Left kidney (tissue), 8 donors: ENCODE measurements around the gene IQSEC3. TPM values are rescaled to one million over a fixed set of nuclear protein-coding genes. Genes with fewer than 3 reads are reported as not detected.
"Not testable (repeated sequence)": the region's sequence is repeated elsewhere in the genome, so short reads cannot be mapped to it uniquely, and the experiment has no call there.

ENCODE experiments used
- DNase-seq: peaks from one replicate; pipeline ENCODE4 v3.0.0-alpha.2; 2013
- long read RNA-seq, 8 donors: transcript quantifications; one replicate each; lab custom pipeline, GENCODE V29; 2026
- polyA plus RNA-seq: library from polyadenylated mRNA; unstranded; fragments of 120-200 nt; gene quantifications from one replicate; pipeline ENCODE4 v1.2.1, GENCODE V29; 2013; ENCODE audit not compliant: insufficient read length

The IQSEC3 gene
- polyA plus RNA-seq, result 10.8 TPM
- long read RNA-seq, donor 1, partial matches to known transcripts, result 0 of 1 reads
- long read RNA-seq, donor 1, other reads (novel, unspliced or antisense), result 0 of 1 reads
- long read RNA-seq, donor 2, result 0 reads
- long read RNA-seq, donor 3, result 0 reads
- long read RNA-seq, donor 4, result 0 reads
- long read RNA-seq, donor 5, result 0 reads
- long read RNA-seq, donor 6, result 0 reads
- long read RNA-seq, donor 7, result 0 reads
- long read RNA-seq, donor 8, result 0 reads

- DNase-seq, result not testable (repeated sequence)
Measured at GRCh38 chr12:66428-66781, at the start of gene IQSEC3. TSS of gene IQSEC3 (plus strand) at chr12:66767. CDS start at chr12:66883, 116 bp downstream.

DNA sequence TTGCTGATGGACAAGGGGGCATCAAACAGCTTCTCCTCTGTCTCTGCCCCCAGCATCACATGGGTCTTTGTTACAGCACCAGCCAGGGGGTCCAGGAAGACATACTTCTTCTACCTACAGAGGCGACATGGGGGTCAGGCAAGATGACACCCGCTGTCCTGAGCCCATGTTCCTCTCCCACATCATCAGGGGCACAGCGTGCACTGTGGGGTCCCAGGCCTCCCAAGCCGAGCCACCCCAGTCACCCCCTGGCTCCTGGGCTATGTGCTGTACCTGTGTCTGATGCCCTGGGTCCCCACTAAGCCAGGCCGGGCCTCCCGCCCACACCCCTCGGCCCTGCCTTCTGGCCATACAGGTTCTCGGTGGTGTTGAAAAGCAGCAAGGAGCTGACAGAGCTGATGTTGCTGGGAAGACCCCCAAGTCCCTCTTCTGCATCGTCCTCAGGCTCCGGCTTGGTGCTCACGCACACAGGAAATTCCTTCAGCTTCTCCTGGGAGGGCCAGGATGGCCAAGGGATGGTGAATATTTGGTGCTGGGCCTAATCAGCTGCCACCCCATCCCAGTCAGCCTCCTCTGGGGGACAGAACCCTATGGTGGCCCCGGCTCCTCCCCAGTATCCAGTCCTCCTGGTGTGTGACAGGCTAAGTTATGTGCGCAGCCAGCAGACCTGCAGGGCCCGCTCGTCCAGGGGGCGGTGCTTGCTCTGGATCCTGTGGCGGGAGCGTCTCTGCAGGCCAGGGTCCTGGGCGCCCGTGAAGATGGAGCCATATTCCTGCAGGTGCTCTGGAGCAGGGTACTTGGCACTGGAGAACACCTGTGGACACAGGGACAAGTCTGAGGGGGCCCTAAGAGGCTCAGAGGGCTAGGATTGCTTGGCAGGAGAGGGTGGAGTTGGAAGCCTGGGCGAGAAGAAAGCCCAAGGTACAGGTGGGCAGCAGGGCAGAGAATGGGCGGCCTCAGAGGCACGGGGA, 48.9 kb upstream of the IQSEC3 start:
- DNase-seq, result not testable (repeated sequence)

DNA sequence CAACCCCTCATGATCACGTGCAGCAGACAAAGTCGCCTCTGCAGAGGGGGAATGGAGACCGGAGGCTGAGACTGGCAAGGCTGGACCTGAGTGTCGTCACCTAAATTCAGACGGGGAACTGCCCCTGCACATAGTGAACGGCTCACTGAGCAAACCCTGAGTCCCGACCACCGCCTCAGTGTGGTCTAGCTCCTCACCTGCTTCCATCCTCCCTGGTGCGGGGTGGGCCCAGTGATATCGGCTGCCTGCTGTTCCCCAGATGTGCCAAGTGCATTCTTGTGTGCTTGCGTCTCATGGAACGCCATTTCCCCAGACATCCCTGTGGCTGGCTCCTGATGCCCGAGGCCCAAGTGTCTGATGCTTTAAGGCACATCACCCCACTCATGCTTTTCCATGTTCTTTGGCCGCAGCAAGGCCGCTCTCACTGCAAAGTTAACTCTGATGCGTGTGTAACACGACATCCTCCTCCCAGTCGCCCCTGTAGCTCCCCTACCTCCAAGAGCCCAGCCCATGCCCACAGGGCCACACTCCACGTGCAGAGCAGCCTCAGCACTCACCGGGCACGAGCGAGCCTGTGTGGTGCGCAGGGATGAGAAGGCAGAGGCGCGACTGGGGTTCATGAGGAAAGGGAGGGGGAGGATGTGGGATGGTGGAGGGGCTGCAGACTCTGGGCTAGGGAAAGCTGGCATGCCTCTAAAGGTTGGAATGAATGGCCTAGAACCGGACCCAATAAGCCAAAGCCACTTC, 47.6 kb upstream of the IQSEC3 start:
- not testable (repeated sequence) for DNase-seq

- DNase-seq, result not testable (repeated sequence)
Measured at GRCh38 chr12:19906-20305, 46.7 kb upstream of the IQSEC3 start.

DNA sequence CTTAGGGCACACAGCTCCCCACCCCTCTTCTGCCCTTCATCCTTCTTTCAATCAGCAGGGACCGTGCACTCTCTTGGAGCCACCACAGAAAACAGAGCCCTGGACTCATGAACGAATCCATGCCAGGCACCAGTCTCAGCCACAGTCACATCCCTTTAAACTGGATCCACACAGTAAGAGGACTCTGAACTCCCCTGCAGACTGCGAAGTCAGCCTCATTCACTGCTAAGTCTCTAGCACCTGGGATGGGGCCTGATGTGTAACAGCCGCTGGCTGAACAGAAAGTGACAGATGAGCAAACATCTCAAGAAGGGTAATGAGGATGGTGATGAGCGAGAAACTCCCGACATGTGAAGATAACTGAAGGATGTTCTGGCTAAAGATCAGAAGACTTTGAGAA, 45.8 kb upstream of the IQSEC3 start:
- DNase-seq, result peak; percentile 37

- DNase-seq, result no peak
Measured at GRCh38 chr12:21301-22189, 45.0 kb upstream of the IQSEC3 start.

DNA sequence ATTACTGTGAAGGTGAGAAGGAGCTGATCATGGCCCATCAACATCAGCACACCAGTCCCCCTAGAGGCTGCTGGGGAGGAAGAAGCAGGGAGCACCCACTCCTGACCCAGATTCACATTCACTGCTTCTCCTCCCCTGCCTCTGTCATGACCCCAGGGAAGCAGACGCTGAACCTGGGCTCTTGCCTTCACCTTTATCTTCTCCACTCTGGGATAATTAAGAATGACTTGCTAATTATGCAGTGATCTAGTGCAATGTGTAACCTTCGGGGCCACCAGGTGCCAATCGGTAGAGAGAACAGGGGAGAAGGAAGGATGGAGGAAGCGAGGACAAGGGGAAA, 44.4 kb upstream of the IQSEC3 start:
- no peak for DNase-seq

DNA sequence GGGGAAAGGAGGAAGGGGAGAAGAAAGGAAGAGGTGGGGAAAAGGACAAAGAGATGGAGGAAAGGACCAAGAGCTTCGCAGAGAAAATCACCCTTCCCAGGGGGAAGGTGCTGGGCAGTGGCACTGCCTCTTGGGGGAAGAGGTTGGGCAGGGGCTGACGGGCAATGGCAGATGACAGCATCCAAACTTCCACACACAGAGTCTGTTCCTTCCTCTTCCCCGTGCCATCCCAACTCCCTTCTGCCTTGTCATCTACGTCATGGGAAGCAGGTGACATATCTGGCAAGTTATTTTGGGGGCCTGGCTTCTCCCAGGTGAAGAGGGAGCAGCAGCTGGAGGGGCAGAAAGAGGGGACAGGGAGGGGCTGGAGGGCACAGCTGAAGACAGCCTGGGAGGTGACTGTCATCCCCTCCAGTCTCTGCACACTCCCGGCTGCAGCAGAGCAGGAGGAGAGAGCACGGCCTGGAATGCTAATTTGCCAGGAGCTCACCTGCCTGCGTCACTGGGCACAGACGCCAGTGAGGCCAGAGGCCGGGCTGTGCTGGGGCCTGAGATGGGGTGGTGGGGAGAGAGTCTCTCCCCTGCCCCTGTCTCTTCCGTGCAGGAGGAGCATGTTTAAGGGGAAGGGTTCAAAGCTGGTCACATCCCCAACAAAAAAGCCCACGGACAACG, 43.9 kb upstream of the IQSEC3 start:
- no peak for DNase-seq

GRCh38 chr12:27904-28303, 38.7 kb upstream of the IQSEC3 start:
- DNase-seq, result not testable (repeated sequence)

GRCh38 chr12:38775-39174, 27.8 kb upstream of the IQSEC3 start:
- DNase-seq, result not testable (repeated sequence)

GRCh38 chr12:39555-40265, 26.9 kb upstream of the IQSEC3 start:
- DNase-seq, result not testable (repeated sequence)

DNA sequence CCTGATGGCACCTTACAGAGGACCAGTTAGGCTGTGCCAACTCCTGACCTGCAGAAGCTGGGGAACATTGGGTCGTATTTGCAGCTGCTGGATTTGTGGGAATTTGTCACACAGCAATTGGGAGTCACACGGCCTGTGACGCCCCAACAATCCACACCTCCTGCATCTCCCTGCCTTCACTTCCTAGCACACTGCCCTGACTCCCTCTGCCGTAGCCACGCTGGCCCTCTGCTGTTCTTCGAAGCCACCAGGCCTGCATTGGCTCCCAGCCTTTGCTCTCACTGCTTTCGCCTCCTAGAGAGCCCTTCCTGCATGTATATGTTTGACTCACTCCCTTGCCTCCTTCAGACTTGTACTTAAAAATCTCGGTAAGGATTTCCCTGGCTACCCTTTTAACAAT, 22.2 kb upstream of the IQSEC3 start:
- DNase-seq, result not testable (repeated sequence)

DNA sequence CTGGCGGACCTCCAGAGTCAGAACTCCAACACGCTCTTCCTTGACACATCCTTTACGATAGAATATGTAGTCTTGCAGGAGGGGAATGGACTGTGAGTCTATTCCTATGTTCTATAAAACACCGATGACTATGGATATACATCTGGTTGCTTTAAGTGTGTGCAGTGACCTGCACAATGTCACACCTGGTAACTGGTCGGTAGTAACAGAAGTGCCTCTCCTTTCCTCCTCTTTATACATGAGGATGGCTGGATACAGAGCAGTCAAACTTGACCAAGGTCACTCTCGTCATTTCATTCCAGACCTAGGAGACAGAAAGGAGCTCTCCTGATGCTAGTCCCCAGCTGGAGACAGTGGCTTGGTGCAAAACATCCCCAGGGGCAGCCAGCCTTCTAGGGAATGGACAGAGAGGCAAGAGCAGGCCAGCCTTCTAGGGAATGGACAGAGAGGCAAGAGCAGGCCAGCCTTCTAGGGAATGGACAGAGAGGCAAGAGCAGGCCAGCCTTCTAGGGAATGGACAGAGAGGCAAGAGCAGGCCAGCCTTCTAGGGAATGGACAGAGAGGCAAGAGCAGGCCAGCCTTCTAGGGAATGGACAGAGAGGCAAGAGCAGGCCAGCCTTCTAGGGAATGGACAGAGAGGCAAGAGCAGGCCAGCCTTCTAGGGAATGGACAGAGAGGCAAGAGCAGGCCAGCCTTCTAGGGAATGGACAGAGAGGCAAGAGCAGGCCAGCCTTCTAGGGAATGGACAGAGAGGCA, 21.2 kb upstream of the IQSEC3 start:
- not testable (repeated sequence) for DNase-seq

DNA sequence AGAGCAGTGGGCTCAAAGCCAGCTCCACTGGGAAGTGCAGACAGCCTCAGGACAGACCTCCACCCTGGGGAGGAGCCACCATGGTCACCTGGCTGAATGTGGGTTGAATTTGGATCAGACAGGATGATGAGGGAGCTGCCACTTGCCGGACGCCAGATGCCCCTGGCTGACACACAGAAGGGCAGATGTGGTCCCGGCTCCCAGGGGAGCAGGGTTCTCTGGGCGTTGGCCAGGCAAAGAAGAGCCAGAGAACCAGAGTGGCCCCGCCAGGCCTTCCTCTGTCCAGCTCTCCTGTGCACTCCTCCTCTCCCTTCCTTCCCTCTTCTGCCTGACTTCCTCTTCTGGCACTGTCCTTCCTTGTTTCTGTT, 20.6 kb upstream of the IQSEC3 start:
- DNase-seq, result not testable (repeated sequence)

GRCh38 chr12:46542-46941, 20.0 kb upstream of the IQSEC3 start:
- DNase-seq, result not testable (repeated sequence)

- DNase-seq, result not testable (repeated sequence)
Measured at GRCh38 chr12:47699-48226, 18.8 kb upstream of the IQSEC3 start.

GRCh38 chr12:49149-49548, 17.4 kb upstream of the IQSEC3 start:
- DNase-seq, result not testable (repeated sequence)

- DNase-seq, result not testable (repeated sequence)
Measured at GRCh38 chr12:51087-51486, 15.5 kb upstream of the IQSEC3 start.

DNA sequence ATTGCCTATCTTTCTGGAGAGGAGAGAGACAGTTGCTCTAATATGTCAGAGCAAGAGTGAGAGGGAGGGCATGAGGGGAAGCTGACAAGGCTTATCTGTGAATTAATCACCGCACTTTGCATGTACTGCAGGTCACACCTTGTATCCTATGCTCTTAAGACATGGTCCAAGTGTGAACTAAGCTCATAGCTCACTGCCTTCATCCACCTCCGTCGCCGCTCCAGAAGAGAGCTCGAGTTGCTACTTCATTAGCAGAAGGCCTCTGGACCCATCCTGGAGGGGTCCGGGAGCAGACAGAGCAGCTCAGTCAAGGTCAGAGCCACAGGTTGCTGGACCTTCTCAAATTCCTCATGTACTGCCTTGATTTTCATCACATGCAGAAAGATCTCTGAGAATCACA, 14.6 kb upstream of the IQSEC3 start:
- DNase-seq, result not testable (repeated sequence)
